ENCODE measurements around the gene B3GNT3. TPM values are rescaled to one million over a fixed set of nuclear protein-coding genes. Genes with fewer than 3 reads are reported as not detected.

Gene B3GNT3
- not detected in 2 replicates for total RNA-seq
- polyA plus RNA-seq (2012) = not detected

GRCh38 chr19:17794731-17795494 is at the start of gene B3GNT3:
Gene B3GNT3, plus strand, starts transcription at chr19:17795138. Its CDS starts 12,670 bp downstream, at chr19:17807808.
- no peak for DNase-seq (ENCODE audit: low read depth)

GRCh38 chr19:17747205-17748098 is 47.5 kb upstream of the B3GNT3 start:
- DNase-seq (ENCODE audit: low read depth) = peak; percentile 81

- DNase-seq (ENCODE audit: low read depth) = no peak
Observed at GRCh38 chr19:17748884-17749638, 45.9 kb upstream of the B3GNT3 start.

- DNase-seq (ENCODE audit: low read depth) = no peak
Observed at GRCh38 chr19:17749912-17750317, 45.0 kb upstream of the B3GNT3 start.

- DNase-seq (ENCODE audit: low read depth) = no peak
Observed at GRCh38 chr19:17751103-17751911, 43.6 kb upstream of the B3GNT3 start, which contains the start of gene FCHO1. Gene FCHO1, plus strand, starts transcription at chr19:17751477. Its CDS starts 3,688 bp downstream, at chr19:17755165.

GRCh38 chr19:17751912-17752273 is 43.0 kb upstream of the B3GNT3 start:
- DNase-seq (ENCODE audit: low read depth) = no peak

GRCh38 chr19:17752865-17753639 is 41.9 kb upstream of the B3GNT3 start:
- DNase-seq (ENCODE audit: low read depth) = no peak

GRCh38 chr19:17753976-17754375 is 41.0 kb upstream of the B3GNT3 start:
- no peak for DNase-seq (ENCODE audit: low read depth)

- no peak for DNase-seq (ENCODE audit: low read depth)
Observed at GRCh38 chr19:17754634-17755442, 40.1 kb upstream of the B3GNT3 start.

GRCh38 chr19:17755443-17755890 is 39.5 kb upstream of the B3GNT3 start:
- DNase-seq (ENCODE audit: low read depth) = no peak

GRCh38 chr19:17755977-17756670 is 38.8 kb upstream of the B3GNT3 start:
- DNase-seq (ENCODE audit: low read depth) = peak; percentile 21

- DNase-seq (ENCODE audit: low read depth) = peak; percentile 44
Observed at GRCh38 chr19:17757125-17757524, 37.8 kb upstream of the B3GNT3 start.

- DNase-seq (ENCODE audit: low read depth) = no peak
Observed at GRCh38 chr19:17758515-17758914, 36.4 kb upstream of the B3GNT3 start.

GRCh38 chr19:17761148-17761547 is 33.8 kb upstream of the B3GNT3 start:
- DNase-seq (ENCODE audit: low read depth) = no peak

- peak; percentile 9 for DNase-seq (ENCODE audit: low read depth)
Observed at GRCh38 chr19:17762505-17763229, 32.3 kb upstream of the B3GNT3 start.

GRCh38 chr19:17764348-17764747 is 30.6 kb upstream of the B3GNT3 start:
- no peak for DNase-seq (ENCODE audit: low read depth)

GRCh38 chr19:17765069-17765618 is 29.8 kb upstream of the B3GNT3 start:
- no peak for DNase-seq (ENCODE audit: low read depth)

All from myocyte (in vitro differentiated cells).